A673 (cell line): ENCODE measurements around the gene KCNMA1.

ENCODE experiments used
- CTCF ChIP-seq: fragments of 300-800, 200-600 bp; sonication (generic); conservative IDR thresholded peaks from 2 replicates; pipeline ENCODE4 v1.5.1; 2017; ENCODE audit warnings: low read depth, mild to moderate bottlenecking, antibody characterized with exemption, low read length, moderate library complexity, mixed read lengths
- EZH2 ChIP-seq: fragments of 200-600 bp; sonication (generic); IDR thresholded peaks from 2 replicates; pipeline ENCODE4 v1.6.1; 2017; ENCODE audit warnings: borderline replicate concordance, low read depth, mild to moderate bottlenecking, mixed read lengths, antibody characterized with exemption, low read length; ENCODE audit not compliant: poor library complexity, severe bottlenecking

GRCh38 chr10:77068969-77069368 is 568.6 kb downstream of the KCNMA1 start:
- TF ChIP-seq CTCF, result no peak
- TF ChIP-seq EZH2, result no peak
